Mesendoderm (in vitro differentiated cells): ENCODE data around the gene PITPNM1.
"Not testable (repeated sequence)": the region's sequence is repeated elsewhere in the genome, so short reads cannot be mapped to it uniquely, and the experiment has no call there.

Experiments used
- DNase-seq: peaks from one replicate; pipeline ENCODE4 v3.0.0; 2013
- H2AK5ac ChIP-seq: 2 replicates; pipeline ENCODE4 v1.6.1; 2013; ENCODE audit warnings: low read length, inconsistent platforms
- H2BK120ac ChIP-seq: 2 replicates; pipeline ENCODE4 v1.6.1; 2013; ENCODE audit warnings: low read depth, mild to moderate bottlenecking, low read length, moderate library complexity, mixed read lengths
- H2BK15ac ChIP-seq: replicated peaks from 2 replicates; pipeline ENCODE4 v1.6.1; 2013; ENCODE audit warnings: low read depth, mild to moderate bottlenecking, moderate library complexity
- H2BK5ac ChIP-seq: 2 replicates; pipeline ENCODE4 v1.6.1; 2013; ENCODE audit warnings: low read length, inconsistent platforms
- H3K18ac ChIP-seq: 2 replicates; pipeline ENCODE4 v1.6.1; 2013; ENCODE audit warnings: mild to moderate bottlenecking, low read length, mixed read lengths
- H3K23ac ChIP-seq: one replicate; pipeline ENCODE4 v1.6.1; 2013; ENCODE audit warnings: low read length
- H3K27ac ChIP-seq: 2 replicates; pipeline ENCODE4 v1.5.1; 2013; ENCODE audit warnings: low read depth, mild to moderate bottlenecking, inconsistent platforms, low read length, moderate library complexity
- H3K27me3 ChIP-seq: 2 replicates; pipeline ENCODE4 v1.6.1; 2013; ENCODE audit warnings: low read length, control low read depth, mild to moderate bottlenecking, inconsistent platforms; ENCODE audit not compliant: insufficient read depth, poor library complexity
- H3K36me3 ChIP-seq: 2 replicates; pipeline ENCODE4 v1.6.1; 2013; ENCODE audit warnings: low read length, inconsistent platforms; ENCODE audit not compliant: control insufficient read depth, insufficient read depth
- H3K4ac ChIP-seq: one replicate; pipeline ENCODE4 v1.6.1; 2013; ENCODE audit warnings: low read depth, mild to moderate bottlenecking, low read length, moderate library complexity
- H3K4me1 ChIP-seq: 2 replicates; pipeline ENCODE4 v1.6.1; 2013; ENCODE audit warnings: low read depth, low read length, inconsistent platforms; ENCODE audit not compliant: control insufficient read depth
- H3K4me2 ChIP-seq: 2 replicates; pipeline ENCODE4 v1.6.1; 2013; ENCODE audit warnings: low read length
- H3K4me3 ChIP-seq: 2 replicates; pipeline ENCODE4 v1.5.1; 2013; ENCODE audit warnings: mild to moderate bottlenecking, low read length
- H3K56ac ChIP-seq: one replicate; pipeline ENCODE4 v1.6.1; 2013; ENCODE audit warnings: low read length
- H3K79me1 ChIP-seq: 2 replicates; pipeline ENCODE4 v1.6.1; 2013; ENCODE audit warnings: low read length, inconsistent platforms
- H3K79me2 ChIP-seq: 2 replicates; pipeline ENCODE4 v1.6.1; 2013; ENCODE audit warnings: mild to moderate bottlenecking, low read length; ENCODE audit not compliant: control insufficient read depth, insufficient read depth
- H3K9ac ChIP-seq: 2 replicates; pipeline ENCODE4 v1.6.1; 2013; ENCODE audit warnings: low read length, inconsistent platforms
- H4K5ac ChIP-seq: one replicate; pipeline ENCODE4 v1.6.1; 2013; ENCODE audit warnings: low read length
- H4K8ac ChIP-seq: one replicate; pipeline ENCODE4 v1.6.1; 2013; ENCODE audit warnings: low read depth, mild to moderate bottlenecking, control low read depth, low read length, moderate library complexity
- WGBS: extraction: QIAGEN DNeasy Blood & Tissue Kit; methylation state at CpG from one replicate; pipeline ENCODE4 v1.1.7; 2013; ENCODE audit warnings: low lambda C conversion rate, missing lambda C conversion rate; ENCODE audit not compliant: insufficient coverage; ENCODE audit errors: extremely low coverage; 5-methylcytosine and 5-hydroxymethylcytosine counted together

PITPNM1 gene

GRCh38 chr11:67489885-67490726 is 15.1 kb downstream of the PITPNM1 start:
- Histone ChIP-seq H2BK5ac (no peak overlapping the region), H3K9ac (no peak overlapping the region), H3K18ac (no peak overlapping the region), H4K8ac (no peak overlapping the region), H3K36me3 (peaks cover 6% of the 10 kb centered on the region), H3K23ac (no peak overlapping the region), H2BK15ac (no peak overlapping the region), H2BK120ac (no peak overlapping the region), H3K27me3 (no peaks in the 10 kb centered on the region), H3K79me2 (no peaks in the 10 kb centered on the region), H3K4me3 (no peak overlapping the region), H3K4me2 (no peak overlapping the region), H3K79me1 (no peaks in the 10 kb centered on the region), H3K56ac (no peak overlapping the region), H4K5ac (no peak overlapping the region), H2AK5ac (no peak overlapping the region), H3K4ac (no peak overlapping the region), H3K27ac (no peak overlapping the region), H3K4me1 (no peaks in the 10 kb centered on the region)
- no CpG with 5 or more reads among the region's 23 CpGs for WGBS
- DNase-seq: no peak

GRCh38 chr11:67489203-67489884 is 15.8 kb downstream of the PITPNM1 start:
- Histone ChIP-seq H3K36me3 (peaks cover 6% of the 10 kb centered on the region), H3K9ac (no peak overlapping the region), H3K79me2 (no peaks in the 10 kb centered on the region), H3K79me1 (no peaks in the 10 kb centered on the region), H4K5ac (no peak overlapping the region), H2BK120ac (no peak overlapping the region), H3K4me2 (no peak overlapping the region), H2BK15ac (no peak overlapping the region), H3K4ac (no peak overlapping the region), H3K4me1 (no peaks in the 10 kb centered on the region), H3K27me3 (no peaks in the 10 kb centered on the region), H2BK5ac (no peak overlapping the region), H3K23ac (no peak overlapping the region), H4K8ac (no peak overlapping the region), H3K56ac (no peak overlapping the region), H2AK5ac (no peak overlapping the region), H3K18ac (no peak overlapping the region), H3K4me3 (no peak overlapping the region), H3K27ac (no peak overlapping the region)
- no CpG with 5 or more reads among the region's 25 CpGs for WGBS
- no peak for DNase-seq

GRCh38 chr11:67486481-67487195 is 18.5 kb downstream of the PITPNM1 start:
- Histone ChIP-seq H3K4me1 (no peaks in the 10 kb centered on the region), H3K27me3 (no peaks in the 10 kb centered on the region), H3K9ac (no peak overlapping the region), H3K4me2 (no peak overlapping the region), H2AK5ac (no peak overlapping the region), H3K36me3 (peaks cover 2% of the 10 kb centered on the region), H2BK15ac (no peak overlapping the region), H3K4ac (no peak overlapping the region), H3K79me2 (no peaks in the 10 kb centered on the region), H3K79me1 (peaks cover 1% of the 10 kb centered on the region), H3K4me3 (no peak overlapping the region), H2BK120ac (no peak overlapping the region), H3K18ac (no peak overlapping the region), H2BK5ac (no peak overlapping the region), H3K27ac (no peak overlapping the region), H4K5ac (no peak overlapping the region), H3K23ac (no peak overlapping the region), H4K8ac (no peak overlapping the region), H3K56ac (no peak overlapping the region)
- no peak for DNase-seq
- no CpG with 5 or more reads among the region's 20 CpGs for WGBS

- no CpG with 5 or more reads among the region's 7 CpGs for WGBS
- H2AK5ac ChIP-seq: not testable (repeated sequence)
Observed at GRCh38 chr11:67485873-67486361, 19.2 kb downstream of the PITPNM1 start.

DNA sequence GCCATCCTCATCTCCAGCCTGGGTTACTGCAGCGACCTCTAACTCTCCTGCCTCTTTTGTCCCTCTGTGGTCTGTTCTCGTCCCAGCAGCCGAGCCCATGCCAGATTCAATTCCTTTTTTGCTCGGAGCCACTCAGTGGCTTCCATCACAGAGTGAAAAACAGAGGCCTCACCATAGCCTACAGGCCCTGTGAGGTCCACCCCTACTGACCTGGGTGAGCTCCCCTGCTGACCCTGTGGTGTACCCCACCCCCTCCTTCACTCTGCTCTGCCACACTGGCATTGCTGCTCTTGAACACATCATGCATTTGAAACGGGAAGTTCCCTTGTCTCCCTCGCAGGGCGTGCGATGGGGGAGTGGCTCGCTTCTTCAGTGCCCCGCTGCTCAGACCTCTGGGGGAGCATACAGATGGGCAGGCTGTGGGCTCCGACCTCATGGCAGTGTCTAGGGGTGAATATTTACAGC is 20.3 kb downstream of the PITPNM1 start:
- Histone ChIP-seq H4K5ac (no peak overlapping the region), H3K23ac (no peak overlapping the region), H2AK5ac (no peak overlapping the region), H2BK5ac (no peak overlapping the region), H3K4me3 (no peak overlapping the region), H3K79me2 (no peaks in the 10 kb centered on the region), H3K18ac (no peak overlapping the region), H3K36me3 (no peaks in the 10 kb centered on the region), H4K8ac (no peak overlapping the region), H3K79me1 (peaks cover 1% of the 10 kb centered on the region), H3K4me2 (no peak overlapping the region), H3K4me1 (no peaks in the 10 kb centered on the region), H3K56ac (no peak overlapping the region), H3K9ac (no peak overlapping the region), H3K27me3 (no peaks in the 10 kb centered on the region), H2BK15ac (no peak overlapping the region), H2BK120ac (no peak overlapping the region), H3K27ac (no peak overlapping the region), H3K4ac (no peak overlapping the region)
- WGBS: no CpG with 5 or more reads among the region's 11 CpGs
- DNase-seq: no peak

More at GRCh38 chr11:67485873-67486361, 19.2 kb downstream of the PITPNM1 start:
- H3K79me1 ChIP-seq, H3K4ac ChIP-seq, H3K27me3 ChIP-seq, H3K56ac ChIP-seq, H3K4me3 ChIP-seq, H2BK15ac ChIP-seq, H3K23ac ChIP-seq, H3K36me3 ChIP-seq, H3K79me2 ChIP-seq, H2BK120ac ChIP-seq, H3K27ac ChIP-seq, H2BK5ac ChIP-seq, H3K9ac ChIP-seq, H3K4me2 ChIP-seq, H3K4me1 ChIP-seq, H3K18ac ChIP-seq, H4K5ac ChIP-seq, H4K8ac ChIP-seq: not testable (repeated sequence)
- DNase-seq: peak; percentile 53
